ENCODE measurements around the gene PPP1R14C. TPM values are rescaled to one million over a fixed set of nuclear protein-coding genes. Genes with fewer than 3 reads are reported as not detected.

Gene PPP1R14C
- total RNA-seq, 1 donor from 2014 or later = 0.26 TPM

DNA sequence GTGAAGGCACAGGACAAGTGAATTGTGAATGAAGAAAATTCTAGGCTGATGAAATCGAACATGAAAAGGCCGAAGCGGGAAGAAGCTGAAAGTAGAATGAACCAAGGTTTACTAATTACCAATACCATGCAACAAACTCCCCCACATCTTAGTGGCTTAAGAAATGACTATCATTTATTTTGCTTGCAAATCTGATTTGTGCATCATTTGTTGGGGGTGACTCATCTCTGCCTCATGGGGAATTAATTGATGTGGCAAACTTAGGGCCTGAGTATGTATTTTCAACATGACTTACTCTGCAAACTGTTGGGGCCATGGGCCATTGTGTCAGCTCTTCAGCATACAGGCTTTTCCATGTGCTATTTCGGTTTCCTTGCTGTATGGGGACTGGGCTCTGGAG lies 26.8 kb downstream of the PPP1R14C start:
- H3K4me3 Mint-ChIP-seq = no peak overlapping the region
- Histone ChIP-seq H3F3A (ENCODE audit: low read depth) (no peaks in the 10 kb centered on the region), H3K4me3 (no peak overlapping the region), H4K20me1 (ENCODE audit: low read depth) (no peaks in the 10 kb centered on the region), H3K9me3 (ENCODE audit: low read depth) (no peaks in the 10 kb centered on the region), H3K27me3 (no peaks in the 10 kb centered on the region), H3K27ac (no peak overlapping the region), H3K4me1 (no peaks in the 10 kb centered on the region), H3K4me2 (no peak overlapping the region), H3K79me2 (ENCODE audit: low read depth) (no peaks in the 10 kb centered on the region), H2AFZ (replicated peaks) (no peak overlapping the region), H3K36me3 (no peaks in the 10 kb centered on the region), H3K9ac (no peak overlapping the region)
- peaks cover 2% of the 10 kb centered on the region for H3K27me3 Mint-ChIP-seq (ENCODE audit: insufficient read depth, low read depth)
- TF ChIP-seq CTCF (IDR thresholded peaks at IDR 0.05) (no peak), EZH2 (IDR thresholded peaks at IDR 0.05) (no peak), EZH2phosphoT487 (IDR thresholded peaks at IDR 0.05) (no peak)
- H3K9me3 Mint-ChIP-seq = no peaks in the 10 kb centered on the region
- no peak for DNase-seq (ENCODE audit: low spot score)
- peaks cover 18% of the 10 kb centered on the region for H3K4me1 Mint-ChIP-seq
- H3K27ac Mint-ChIP-seq = no peak overlapping the region
- no peaks in the 10 kb centered on the region for H3K36me3 Mint-ChIP-seq

DNA sequence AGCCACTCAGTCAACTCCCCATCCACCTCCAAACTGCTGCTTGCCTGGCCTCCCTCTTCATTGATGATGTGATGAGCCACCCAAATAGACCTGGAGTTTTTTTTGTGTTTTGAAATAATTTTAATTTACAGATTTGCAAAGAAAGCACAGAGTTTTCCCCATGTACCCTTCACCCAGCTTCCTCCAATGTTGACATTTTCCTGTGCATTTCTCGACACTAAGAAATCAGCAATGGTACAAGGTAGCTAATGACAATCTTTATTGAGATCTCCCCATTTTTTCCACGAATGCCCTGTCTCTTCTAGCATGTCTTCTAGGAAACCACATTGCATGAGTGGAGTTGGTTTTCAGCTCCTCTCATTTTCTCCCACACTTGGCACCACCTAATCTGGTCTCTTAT lies 30.1 kb downstream of the PPP1R14C start:
- no peak overlapping the region for H3K4me3 ChIP-seq
- H3K27ac ChIP-seq = no peak overlapping the region
- no peak overlapping the region for H3K4me3 Mint-ChIP-seq
- H3K9me3 Mint-ChIP-seq = no peaks in the 10 kb centered on the region
- no peaks in the 10 kb centered on the region for H4K20me1 ChIP-seq (ENCODE audit: low read depth)
- H3K9me3 ChIP-seq (ENCODE audit: low read depth) = no peaks in the 10 kb centered on the region
- H3K79me2 ChIP-seq (ENCODE audit: low read depth) = no peaks in the 10 kb centered on the region
- H3K4me2 ChIP-seq = no peak overlapping the region
- no peak overlapping the region for H2AFZ ChIP-seq (replicated peaks)
- H3K4me1 ChIP-seq = no peaks in the 10 kb centered on the region
- TF ChIP-seq CTCF (IDR thresholded peaks at IDR 0.05) = no peak
- no peaks in the 10 kb centered on the region for H3K36me3 Mint-ChIP-seq
- H3K9ac ChIP-seq = no peak overlapping the region
- peaks cover 29% of the 10 kb centered on the region for H3K4me1 Mint-ChIP-seq
- H3K36me3 ChIP-seq = no peaks in the 10 kb centered on the region
- no peaks in the 10 kb centered on the region for H3K27me3 ChIP-seq
- no peak for DNase-seq (ENCODE audit: low spot score)
- H3K27ac Mint-ChIP-seq = no peak overlapping the region
- H3F3A ChIP-seq (ENCODE audit: low read depth) = no peaks in the 10 kb centered on the region
- peaks cover 4% of the 10 kb centered on the region for H3K27me3 Mint-ChIP-seq (ENCODE audit: insufficient read depth, low read depth)

GRCh38 chr6:150175586-150176151 lies 32.8 kb downstream of the PPP1R14C start:
- Histone ChIP-seq H3K27ac (no peak overlapping the region), H3K4me3 (no peak overlapping the region), H2AFZ (replicated peaks) (no peak overlapping the region), H3K4me2 (no peak overlapping the region), H4K20me1 (ENCODE audit: low read depth) (no peaks in the 10 kb centered on the region), H3K27me3 (no peaks in the 10 kb centered on the region), H3K9me3 (ENCODE audit: low read depth) (no peaks in the 10 kb centered on the region), H3F3A (ENCODE audit: low read depth) (no peaks in the 10 kb centered on the region), H3K9ac (no peak overlapping the region), H3K4me1 (no peaks in the 10 kb centered on the region), H3K79me2 (ENCODE audit: low read depth) (no peaks in the 10 kb centered on the region), H3K36me3 (no peaks in the 10 kb centered on the region)
- no peak for TF ChIP-seq EZH2phosphoT487 (IDR thresholded peaks at IDR 0.05)
- no peak for TF ChIP-seq CTCF (IDR thresholded peaks at IDR 0.05)
- no peak for TF ChIP-seq EZH2 (IDR thresholded peaks at IDR 0.05)
- Mint-ChIP-seq H3K4me1 (peaks cover 32% of the 10 kb centered on the region), H3K9me3 (no peaks in the 10 kb centered on the region), H3K36me3 (no peaks in the 10 kb centered on the region), H3K27me3 (ENCODE audit: insufficient read depth, low read depth) (peaks cover 9% of the 10 kb centered on the region), H3K4me3 (no peak overlapping the region), H3K27ac (no peak overlapping the region)
- DNase-seq (ENCODE audit: low spot score) = no peak

Measured in neural progenitor cell (in vitro differentiated cells).